GM19328 (cell line): Measurements from ENCODE around the gene SMPD4.
A peak's percentile ranks its signal among the peaks of the same experiment; 100 is the strongest.
"Not testable (repeated sequence)": the region's sequence is repeated elsewhere in the genome, so short reads cannot be mapped to it uniquely, and the experiment has no call there.

Experiments used
- ATAC-seq: cut with Tn5 transposase; IDR thresholded peaks from one replicate; pipeline ENCODE4 v1.9.1; 2021; ENCODE audit warnings: mild to moderate bottlenecking, moderate library complexity; ENCODE audit not compliant: unreplicated experiment

Gene SMPD4, protein sequence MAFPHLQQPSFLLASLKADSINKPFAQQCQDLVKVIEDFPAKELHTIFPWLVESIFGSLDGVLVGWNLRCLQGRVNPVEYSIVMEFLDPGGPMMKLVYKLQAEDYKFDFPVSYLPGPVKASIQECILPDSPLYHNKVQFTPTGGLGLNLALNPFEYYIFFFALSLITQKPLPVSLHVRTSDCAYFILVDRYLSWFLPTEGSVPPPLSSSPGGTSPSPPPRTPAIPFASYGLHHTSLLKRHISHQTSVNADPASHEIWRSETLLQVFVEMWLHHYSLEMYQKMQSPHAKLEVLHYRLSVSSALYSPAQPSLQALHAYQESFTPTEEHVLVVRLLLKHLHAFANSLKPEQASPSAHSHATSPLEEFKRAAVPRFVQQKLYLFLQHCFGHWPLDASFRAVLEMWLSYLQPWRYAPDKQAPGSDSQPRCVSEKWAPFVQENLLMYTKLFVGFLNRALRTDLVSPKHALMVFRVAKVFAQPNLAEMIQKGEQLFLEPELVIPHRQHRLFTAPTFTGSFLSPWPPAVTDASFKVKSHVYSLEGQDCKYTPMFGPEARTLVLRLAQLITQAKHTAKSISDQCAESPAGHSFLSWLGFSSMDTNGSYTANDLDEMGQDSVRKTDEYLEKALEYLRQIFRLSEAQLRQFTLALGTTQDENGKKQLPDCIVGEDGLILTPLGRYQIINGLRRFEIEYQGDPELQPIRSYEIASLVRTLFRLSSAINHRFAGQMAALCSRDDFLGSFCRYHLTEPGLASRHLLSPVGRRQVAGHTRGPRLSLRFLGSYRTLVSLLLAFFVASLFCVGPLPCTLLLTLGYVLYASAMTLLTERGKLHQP

DNA sequence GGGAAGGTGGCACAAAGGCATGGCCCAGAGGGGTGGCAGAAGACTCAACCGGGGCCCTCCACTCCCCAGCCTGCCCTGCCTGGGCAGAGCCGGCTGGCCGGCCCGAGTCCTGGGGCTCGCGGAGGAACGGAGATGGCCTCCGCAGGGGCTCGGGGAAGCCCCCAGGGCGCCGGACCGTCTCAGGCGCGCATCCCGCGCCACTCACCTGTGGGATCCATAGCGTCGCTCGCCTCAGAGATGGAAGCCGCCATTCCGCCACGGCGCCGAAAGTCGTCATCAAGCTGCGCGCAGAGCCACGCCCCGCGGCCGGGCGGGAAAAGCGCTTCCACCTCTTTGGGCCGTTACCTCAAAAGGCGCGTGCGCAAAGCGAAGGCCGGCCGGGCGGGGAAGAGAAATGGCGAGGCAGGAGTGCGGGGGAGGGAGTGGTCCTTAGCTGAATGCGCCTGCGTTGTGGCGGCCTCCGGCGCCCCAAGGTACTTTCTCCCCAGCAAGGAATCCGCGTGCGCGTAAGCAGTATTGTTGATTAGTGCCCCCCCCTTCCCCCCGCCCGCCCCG is at the start of gene SMPD4:
SMPD4 (minus strand) TSS at position 278 of the 555 bp plus-strand sequence. CDS start 5,010 bp downstream, outside the sequence.
- ATAC-seq = peak; percentile 57

DNA sequence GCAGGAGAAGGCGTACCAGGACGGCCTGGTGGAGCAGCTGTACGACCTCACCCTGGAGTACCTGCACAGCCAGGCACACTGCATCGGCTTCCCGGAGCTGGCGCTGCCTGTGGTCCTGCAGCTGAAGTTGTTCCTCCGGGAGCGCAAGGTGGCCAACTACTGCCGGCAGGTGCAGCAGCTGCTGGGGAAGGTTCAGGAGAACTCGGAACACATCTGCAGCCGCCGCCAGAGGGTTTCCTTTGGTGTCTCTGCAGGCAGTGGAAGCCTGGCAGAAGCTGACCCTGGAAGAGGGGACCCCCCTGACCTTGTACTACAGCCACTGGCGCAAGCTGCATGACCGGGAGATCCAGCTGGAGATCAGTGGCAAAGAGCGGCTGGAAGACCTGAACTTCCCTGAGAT is 49.5 kb upstream of the SMPD4 start:
- not testable (repeated sequence) for ATAC-seq

DNA sequence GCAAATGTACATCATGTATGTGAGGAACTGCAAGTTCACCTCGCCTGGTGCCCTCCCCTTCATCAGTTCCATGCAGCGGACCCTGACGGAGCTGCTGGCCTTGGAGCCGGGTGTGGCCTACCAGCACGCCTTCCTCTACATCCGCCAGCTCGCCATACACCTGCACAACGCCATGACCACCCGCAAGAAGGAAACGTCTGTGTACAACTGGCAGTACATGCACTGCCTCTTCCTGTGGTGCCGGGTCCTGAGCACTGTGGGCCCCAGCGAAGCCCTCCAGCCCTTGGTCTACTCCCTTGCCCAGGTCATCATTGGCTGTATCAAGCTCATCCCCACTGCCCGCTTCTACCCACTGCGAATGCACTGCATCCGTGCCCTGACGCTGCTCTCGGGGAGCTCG is 49.0 kb upstream of the SMPD4 start:
- not testable (repeated sequence) for ATAC-seq

DNA sequence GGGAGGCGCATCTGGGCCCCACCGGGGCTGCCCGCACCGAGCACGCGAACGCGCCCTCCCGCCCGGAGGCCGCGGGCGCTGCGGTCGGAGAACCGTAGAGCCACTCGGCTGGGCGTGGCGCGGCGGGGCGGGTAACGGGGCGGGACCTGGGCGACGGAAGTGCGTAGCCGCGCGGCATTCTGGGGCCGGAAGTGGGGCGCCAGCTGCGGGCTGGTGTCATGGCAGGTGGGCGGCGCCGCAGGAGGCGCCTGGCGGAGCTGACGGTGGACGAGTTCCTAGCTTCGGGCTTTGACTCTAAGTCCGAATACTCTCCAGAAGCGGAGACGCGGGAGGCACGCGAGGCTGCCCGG is 47.7 kb upstream of the SMPD4 start:
- ATAC-seq = not testable (repeated sequence)

DNA sequence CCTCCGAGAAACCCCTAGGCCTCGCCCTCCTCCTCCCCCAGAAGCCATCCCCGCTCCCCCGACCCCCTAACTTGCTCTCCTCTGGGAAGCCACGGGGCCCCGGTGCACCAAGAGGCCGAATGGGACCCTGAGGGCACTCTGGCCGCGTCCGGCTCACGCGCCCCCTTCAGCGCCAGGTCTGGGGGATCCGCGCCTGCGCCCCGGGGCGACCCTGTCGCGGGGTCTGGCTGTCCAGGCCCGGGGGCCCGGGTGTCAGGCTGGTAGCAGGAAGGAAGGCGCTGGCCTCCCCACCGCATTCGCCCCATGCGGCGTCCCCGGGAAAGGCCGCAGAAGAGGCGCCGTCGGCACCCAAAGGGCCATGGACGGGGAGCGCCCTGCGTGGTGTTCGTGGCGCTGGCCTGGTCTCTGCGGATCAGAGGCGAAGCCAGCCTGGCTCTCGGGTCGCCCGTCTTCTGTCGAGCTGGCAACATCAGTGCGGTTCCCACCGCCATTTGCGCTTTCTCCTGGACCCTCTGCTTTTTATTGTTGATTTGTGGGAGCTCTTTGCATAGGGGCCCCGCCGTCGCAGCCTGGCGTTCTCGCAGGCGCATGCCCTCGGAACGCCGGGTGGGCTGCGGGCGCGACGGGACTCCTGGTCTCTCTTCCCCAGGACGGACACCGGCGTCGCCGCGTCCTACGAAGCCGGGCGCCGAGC is 47.2 kb upstream of the SMPD4 start:
- not testable (repeated sequence) for ATAC-seq

DNA sequence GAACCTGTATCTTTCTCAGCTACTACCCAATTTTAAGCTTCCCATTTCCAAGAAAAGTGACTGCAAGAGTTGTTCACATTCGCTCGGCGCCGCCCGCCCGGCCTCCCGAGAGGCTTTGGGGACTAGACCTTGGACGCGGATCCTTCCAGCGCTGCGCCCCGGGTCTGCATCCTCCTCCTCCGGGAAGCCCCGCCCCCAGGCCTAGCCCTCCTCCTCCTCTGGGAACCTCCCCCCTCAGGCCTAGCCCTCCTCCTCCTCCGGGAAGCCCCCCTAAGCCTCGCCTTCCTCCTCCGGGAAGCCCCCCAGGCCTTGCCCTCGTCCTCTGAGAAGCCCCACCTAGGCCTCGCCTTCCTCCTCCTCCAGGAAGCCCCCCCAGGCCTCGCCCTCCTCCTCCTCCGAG is 46.6 kb upstream of the SMPD4 start:
- ATAC-seq = not testable (repeated sequence)

DNA sequence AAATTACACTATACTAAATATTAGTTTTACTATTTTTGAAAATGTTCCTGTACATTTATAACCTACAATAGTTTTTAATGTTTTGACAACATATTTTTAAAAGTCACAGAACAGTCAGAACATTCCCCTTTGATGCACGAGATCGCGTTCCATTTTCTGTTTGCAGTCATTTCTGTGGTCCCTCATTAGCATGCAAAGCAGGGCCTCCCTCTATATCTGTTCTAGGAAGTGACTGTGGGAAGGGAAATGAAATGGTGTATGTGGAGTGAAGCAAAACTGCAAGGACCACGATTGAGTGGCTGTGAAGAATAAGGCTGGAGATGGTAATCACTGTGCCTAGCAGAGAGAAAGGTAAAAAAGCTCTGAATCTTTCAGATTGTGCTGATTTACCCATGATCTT is 41.1 kb upstream of the SMPD4 start:
- ATAC-seq = peak; percentile 74

DNA sequence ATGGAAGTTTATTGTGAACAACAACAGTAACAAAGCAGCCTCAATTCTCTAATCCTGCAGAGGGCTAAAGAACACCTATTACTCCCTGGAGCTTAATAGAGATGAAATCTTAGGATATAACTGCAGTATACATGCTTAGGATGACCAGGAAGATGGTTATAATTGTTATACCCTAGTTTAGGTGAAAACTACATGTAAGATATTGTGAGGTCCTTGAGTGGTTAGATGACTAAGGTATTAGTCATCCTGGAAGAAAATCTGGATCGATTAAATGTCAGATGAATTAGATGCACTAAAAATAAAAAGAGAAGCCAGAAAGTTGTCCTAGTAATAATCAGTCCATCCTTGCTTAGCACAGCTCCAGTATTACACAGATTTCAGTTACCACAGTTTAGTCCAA is 39.1 kb upstream of the SMPD4 start:
- not testable (repeated sequence) for ATAC-seq

DNA sequence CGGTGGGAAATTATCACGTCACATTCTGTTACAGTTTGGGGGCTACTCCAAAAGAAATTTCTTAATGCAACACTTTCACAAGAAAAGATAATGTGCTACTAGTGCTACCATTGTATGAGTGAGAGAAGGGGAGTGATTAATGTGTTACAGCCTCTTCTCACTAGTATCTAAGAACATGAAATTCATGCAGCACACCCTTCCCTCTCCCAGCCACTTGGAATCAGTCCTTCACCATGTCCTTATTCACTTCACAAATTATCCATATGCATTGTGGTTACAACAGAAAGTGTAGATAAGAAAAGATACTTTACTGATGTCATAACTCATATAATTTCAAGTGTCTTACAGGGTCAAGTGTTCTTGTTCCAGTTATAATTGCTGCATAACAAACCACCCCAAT is 37.7 kb upstream of the SMPD4 start:
- not testable (repeated sequence) for ATAC-seq

DNA sequence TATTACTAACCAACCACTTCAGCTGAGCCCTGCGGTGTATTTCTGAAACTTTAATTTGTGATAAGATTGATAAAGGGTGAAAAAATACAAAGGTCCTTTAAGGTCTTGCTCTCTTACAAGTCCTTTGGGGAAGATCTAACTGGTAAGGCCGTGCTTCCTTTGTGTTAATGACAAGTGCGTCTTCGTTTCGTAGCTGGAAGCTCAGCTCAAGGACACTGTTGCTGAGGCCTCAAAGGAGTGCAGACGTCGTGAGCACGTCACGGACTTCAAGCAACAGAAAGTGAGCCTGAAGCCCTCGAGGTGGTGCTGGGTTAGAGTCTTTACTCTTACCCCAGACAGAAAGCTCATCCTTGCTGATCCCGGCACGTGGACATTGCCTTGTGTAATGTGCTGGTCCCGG is 25.6 kb upstream of the SMPD4 start:
- ATAC-seq = not testable (repeated sequence)

DNA sequence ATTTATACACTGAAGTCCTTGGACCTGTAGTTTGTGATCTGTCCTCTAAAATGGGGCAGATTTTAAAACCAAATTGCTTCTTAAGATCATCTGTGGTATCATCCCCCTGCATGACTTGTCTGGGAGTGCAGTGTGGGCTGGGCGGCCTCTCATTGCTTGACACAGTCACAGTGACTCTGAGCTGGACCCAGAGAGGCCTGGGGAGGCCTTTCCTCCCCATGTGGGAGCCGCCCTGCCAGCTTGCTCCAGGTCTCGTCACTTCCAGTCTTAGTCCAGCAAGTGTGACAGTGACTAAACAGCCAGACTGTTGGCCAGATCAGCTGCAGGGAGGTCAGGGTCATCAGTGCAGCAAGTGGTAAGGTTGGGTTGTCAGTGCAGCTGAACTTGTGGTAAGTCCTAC is 21.7 kb upstream of the SMPD4 start:
- not testable (repeated sequence) for ATAC-seq

DNA sequence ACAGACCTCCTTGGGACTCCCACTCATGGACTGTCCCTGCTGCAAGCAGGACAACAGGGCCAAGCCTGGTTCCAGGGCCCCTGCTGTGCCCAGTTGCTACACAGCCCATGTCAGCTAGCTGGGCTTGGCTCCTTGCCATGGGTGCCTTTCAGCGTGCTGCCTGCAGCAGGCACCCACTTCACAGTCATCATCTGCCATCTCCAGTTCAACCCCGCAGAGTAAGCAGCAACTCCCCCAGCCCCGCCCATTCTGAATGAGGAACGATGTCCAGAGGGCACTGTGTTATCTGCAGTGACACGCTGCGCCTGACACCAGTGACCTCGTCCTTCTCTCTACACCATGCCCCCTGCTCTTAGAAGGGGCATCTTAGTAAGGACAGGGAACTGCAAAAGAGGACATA is 21.1 kb upstream of the SMPD4 start:
- ATAC-seq = not testable (repeated sequence)

DNA sequence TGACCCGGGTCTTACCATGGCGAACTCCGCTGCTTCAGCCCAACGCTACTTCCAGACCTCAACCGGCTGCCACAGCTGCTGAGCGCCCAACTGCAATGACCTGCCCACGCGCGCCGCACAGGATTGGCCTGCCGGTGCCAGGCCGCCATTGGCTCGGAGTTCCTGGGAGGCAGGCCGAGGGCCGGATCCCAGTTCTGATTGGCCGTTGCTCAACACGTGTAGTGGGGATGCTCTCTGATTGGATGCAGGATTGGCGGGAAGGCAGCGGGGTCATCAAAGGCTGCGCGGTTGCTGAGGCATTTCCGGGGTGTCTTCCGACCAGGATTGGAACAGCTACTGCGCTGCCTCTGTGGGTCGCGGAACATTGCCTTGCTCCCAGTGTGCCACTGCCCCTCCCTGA is 16.9 kb upstream of the SMPD4 start, which contains the start of gene TUBA3E:
TUBA3E (minus strand) TSS at position 97 of the 400 bp plus-strand sequence; CDS start at position 18, 79 bp downstream.
- no peak for ATAC-seq

DNA sequence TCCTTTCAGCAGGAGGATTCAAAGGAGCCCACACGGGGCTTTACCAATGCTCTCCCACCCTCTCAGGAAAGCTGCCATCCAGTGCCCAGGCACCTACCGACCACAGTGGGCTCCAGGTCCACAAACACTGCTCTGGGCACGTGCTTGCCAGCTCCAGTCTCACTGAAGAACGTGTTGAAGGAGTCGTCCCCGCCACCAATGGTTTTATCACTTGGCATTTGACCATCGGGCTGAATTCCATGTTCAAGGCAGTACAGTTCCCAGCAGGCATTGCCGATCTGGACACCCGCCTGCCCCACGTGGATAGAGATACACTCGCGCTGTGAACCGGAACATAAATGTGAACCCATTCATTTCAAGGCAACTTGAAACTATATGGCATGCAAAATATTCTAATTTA is 14.7 kb upstream of the SMPD4 start:
- not testable (repeated sequence) for ATAC-seq

DNA sequence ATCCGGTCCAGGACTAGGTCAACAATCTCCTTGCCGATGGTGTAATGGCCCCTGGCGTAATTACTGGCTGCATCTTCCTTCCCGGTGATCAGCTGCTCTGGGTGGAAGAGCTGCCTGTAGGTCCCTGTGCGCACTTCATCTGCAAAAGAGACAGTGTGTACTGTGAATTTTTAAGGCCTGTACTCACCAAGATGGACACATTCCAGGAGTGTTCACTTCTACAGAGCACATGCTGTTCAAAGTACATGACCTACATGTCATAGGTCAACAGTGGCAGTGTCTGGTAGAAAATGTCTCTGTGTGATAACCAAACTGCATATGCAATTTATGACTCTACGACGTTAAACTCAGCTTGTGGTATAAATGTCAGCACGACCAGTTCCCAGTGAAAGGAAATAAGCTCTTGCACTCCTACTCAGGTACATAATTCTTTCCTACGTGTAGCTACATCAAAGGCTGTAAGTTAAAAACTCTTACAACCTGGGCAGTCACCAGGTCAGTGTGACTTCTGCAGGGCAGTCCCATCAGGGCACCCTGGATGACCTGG is 13.8 kb upstream of the SMPD4 start:
- ATAC-seq = not testable (repeated sequence)

DNA sequence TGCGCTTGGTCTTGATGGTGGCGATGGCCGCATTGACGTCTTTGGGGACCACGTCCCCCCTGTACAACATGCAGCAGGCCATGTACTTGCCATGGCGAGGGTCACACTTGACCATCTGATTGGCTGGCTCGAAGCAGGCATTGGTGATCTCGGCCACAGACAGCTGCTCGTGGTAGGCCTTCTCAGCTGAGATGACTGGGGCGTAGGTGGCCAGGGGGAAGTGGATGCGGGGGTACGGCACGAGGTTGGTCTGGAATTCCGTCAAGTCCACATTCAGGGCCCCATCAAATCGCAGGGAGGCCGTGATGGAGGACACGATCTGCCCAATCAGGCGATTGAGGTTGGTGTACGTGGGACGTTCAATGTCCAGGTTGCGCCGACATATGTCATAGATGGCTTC is 12.4 kb upstream of the SMPD4 start:
- ATAC-seq = not testable (repeated sequence)

DNA sequence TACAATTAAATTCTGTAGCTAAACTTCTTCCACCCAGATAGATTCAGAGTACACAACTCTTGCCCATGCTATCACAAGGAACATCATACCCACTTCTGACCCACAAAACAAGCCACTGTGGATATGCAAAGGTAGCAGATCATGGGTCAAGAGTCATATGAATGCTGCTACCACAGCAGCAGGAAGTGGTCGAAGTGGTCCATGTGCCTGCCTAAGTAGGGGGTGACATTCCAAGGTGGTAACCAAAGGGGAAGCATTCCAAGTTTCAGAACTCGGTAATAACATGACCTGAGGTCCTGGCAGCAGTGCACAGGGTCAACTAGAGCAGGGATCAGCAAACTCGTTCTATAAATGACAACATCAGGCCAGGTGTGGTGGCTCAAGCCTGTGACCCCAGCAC is 11.0 kb upstream of the SMPD4 start:
- ATAC-seq = not testable (repeated sequence)

DNA sequence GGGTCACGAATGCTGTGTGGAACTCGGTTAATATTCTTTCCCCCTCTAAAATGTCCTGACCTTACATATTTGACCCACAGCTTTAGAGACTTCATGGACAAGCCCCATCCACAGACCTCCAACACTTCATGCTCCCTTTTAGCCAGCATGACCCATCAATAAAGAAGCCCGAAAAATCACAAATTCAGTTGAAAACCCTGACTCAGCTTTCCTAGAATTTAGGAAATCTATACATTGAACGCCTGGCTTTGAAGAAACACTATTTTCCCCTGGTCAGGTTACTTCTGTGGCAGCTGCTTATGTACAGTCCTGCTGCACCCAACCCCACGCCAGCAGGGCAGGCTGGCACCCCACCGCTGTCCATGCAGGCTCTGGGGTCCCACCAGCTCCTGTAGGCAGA is 9.9 kb upstream of the SMPD4 start:
- not testable (repeated sequence) for ATAC-seq

DNA sequence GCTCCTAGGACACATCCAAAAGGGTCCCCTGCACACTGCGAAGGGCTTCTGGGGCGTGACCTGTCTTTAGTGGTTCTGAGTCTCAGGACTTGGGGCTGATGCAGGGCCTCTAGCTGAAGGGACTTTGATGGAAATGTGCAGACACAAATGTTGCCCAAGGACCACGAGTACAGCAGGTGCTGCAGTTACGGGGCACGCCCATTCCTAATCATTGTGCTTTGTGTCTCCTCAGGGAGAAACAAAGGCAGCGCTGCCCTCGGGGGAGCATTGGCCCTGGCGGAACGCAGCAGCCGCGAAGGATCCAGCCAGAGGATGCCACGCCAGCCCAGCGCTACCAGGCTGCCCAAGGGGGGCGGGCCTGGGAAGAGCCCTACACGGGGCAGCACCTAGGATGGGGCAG is 8.8 kb upstream of the SMPD4 start:
- no peak for ATAC-seq

DNA sequence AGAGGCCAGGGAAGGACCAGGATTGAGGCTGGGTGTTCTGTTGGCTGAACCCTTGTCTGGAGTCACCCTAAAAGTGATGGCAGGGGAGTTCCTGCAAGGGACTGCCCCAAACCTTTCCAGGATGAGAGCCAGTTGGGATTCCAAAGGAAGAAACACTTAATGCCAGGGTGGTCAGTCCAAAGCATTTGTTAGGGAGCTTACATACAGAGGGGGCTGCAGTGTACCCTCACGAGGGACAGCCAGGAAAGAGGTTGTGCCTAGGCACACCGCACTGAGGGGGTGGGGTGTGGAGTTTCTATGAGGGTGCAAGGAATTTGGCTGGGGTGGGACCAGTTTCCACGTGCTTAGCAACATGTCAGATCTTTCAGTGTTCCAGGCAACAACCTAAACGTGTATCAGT is 7.6 kb upstream of the SMPD4 start:
- not testable (repeated sequence) for ATAC-seq
